HG02678 (cell line): ENCODE measurements around the gene TJP3.
"Not testable (repeated sequence)": the region's sequence is repeated elsewhere in the genome, so short reads cannot be mapped to it uniquely, and the experiment has no call there.

Experiments used
- ATAC-seq: cut with Tn5 transposase; IDR thresholded peaks from one replicate; pipeline ENCODE4 v1.9.1; 2021; ENCODE audit warnings: mild to moderate bottlenecking, moderate library complexity; ENCODE audit not compliant: unreplicated experiment

TJP3 gene, protein sequence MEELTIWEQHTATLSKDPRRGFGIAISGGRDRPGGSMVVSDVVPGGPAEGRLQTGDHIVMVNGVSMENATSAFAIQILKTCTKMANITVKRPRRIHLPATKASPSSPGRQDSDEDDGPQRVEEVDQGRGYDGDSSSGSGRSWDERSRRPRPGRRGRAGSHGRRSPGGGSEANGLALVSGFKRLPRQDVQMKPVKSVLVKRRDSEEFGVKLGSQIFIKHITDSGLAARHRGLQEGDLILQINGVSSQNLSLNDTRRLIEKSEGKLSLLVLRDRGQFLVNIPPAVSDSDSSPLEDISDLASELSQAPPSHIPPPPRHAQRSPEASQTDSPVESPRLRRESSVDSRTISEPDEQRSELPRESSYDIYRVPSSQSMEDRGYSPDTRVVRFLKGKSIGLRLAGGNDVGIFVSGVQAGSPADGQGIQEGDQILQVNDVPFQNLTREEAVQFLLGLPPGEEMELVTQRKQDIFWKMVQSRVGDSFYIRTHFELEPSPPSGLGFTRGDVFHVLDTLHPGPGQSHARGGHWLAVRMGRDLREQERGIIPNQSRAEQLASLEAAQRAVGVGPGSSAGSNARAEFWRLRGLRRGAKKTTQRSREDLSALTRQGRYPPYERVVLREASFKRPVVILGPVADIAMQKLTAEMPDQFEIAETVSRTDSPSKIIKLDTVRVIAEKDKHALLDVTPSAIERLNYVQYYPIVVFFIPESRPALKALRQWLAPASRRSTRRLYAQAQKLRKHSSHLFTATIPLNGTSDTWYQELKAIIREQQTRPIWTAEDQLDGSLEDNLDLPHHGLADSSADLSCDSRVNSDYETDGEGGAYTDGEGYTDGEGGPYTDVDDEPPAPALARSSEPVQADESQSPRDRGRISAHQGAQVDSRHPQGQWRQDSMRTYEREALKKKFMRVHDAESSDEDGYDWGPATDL

DNA sequence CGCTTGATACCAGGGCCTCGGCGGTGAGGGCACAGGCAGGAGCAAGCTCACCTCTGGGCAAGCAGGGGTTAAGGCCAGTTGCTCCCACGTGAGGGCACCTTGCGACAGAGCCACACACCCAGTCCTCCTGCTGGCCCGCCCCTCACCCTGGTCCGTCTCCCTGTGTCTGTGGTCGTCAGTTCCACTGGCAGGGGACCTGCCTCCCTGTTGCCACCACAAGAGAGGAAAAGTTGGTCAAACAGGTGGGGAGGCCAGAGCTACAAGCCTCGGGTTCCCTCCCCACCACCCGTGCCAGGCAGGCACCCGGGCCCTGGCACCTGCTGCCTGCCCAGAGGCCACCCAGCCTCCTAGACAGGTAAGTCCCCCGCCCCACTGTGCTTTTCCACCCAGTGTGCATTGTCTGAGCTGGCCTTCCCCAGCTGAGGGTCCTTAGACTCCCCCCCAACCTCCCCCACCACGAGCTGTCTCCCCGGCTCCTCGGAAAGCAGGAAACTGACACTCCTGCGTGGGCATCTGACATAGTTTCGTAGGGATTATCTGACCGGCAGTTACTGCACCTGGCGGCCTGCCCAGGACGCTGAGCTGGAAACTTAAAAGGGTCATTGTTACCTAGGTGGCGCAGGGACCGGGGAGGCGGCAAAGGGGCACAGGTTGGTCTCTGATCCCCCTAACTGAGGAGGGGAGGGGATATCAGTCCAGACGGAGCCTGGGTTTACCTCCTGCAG, at the start of gene TJP3:
TSS of gene TJP3 (plus strand) at position 178 of the 725 bp plus-strand sequence. CDS start 20,049 bp downstream, outside the sequence.
- ATAC-seq, result no peak

DNA sequence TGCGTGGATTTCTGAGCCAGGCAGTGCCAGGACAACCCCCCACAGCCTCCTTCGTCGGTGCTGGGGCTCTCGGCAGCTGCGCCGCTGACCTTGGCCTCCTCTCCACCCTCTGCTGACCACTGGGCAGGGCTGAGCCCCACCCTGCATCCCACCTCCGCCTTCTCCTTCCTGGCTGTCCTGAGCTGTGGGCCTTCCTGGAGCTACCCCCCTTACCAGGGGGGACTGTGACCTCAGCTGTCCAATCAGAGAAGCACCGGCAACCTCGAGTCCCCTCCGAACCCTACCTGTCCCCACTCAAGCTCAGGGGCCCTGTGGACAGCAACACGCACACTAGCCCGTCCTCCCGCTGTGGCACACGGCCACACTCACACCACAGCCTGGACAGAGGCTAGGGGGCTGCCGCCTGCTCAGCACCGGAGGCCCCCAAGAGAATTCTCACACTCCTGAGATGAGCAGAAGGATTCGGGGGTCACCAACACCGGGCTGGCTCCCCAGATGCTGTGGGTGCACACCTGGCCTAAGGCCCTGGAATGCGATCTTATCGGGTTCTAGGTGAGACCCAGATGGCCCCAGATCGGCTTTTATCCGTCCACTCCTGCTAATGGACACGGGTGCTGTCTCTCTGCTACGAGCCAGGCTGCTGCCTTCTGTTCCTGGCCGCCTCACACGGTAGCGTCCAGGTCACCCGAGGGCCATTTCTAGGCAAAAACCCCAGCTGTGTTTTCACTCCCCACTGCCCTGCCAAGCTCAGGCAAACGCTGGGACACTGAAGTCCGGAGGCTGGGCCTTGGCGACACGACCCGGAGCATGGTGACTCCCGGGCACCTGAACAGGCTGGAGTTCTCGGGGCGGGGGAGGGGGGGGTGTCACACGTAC, 49.1 kb upstream of the TJP3 start:
- ATAC-seq, result no peak

DNA sequence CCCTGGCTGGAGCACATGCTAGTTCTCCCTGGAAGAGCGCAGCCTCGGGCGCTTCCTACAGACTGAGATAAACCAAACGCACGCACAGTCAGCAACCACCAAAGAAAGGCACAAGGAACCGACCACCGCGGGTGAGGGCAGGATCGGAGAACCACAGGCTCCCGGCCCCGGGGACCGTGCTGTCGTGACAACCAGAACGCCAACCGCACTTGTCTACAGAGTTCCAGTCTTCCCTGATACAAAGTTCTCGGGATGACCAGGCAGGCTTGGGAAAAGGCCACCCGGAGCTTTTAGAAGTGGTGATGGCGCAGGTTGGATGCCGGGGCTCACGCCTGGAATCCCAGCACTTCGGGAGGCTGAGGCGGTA, 48.5 kb upstream of the TJP3 start:
- ATAC-seq, result no peak

DNA sequence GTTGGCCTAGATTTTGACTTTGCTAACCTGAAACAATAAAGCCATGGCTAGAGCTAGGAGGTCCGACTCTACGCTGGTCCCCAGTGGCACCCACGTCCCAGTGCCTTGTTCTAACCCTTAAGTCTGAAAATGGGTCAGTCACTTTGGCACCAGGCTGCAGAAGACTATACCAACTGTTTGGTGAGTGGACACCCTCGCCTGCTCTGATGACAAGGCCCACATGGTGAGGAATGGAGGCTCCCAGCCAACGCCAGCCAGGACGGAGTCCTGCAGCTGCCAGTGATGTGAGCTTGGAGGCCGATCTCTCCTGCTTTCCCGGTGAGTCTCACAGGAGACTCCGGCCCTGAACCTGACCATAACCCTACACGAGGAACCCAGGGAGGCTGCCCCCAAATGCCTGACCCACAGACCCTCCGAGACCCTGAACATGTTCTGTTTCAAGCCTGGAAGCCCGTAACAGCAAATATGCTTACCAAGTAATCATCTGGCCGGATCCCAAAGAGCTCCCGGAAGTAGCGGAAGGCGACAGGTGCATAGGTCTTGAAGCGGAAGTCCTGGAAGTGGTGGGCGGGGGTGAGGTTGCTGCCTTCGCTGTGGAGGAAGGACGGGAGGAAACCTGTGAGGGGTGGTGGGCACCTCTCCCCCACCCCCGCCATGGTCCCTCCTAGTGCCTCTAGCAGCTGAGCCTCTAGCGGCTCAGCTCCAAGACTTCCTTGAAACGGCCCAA, 47.5 kb upstream of the TJP3 start:
- ATAC-seq, result no peak

DNA sequence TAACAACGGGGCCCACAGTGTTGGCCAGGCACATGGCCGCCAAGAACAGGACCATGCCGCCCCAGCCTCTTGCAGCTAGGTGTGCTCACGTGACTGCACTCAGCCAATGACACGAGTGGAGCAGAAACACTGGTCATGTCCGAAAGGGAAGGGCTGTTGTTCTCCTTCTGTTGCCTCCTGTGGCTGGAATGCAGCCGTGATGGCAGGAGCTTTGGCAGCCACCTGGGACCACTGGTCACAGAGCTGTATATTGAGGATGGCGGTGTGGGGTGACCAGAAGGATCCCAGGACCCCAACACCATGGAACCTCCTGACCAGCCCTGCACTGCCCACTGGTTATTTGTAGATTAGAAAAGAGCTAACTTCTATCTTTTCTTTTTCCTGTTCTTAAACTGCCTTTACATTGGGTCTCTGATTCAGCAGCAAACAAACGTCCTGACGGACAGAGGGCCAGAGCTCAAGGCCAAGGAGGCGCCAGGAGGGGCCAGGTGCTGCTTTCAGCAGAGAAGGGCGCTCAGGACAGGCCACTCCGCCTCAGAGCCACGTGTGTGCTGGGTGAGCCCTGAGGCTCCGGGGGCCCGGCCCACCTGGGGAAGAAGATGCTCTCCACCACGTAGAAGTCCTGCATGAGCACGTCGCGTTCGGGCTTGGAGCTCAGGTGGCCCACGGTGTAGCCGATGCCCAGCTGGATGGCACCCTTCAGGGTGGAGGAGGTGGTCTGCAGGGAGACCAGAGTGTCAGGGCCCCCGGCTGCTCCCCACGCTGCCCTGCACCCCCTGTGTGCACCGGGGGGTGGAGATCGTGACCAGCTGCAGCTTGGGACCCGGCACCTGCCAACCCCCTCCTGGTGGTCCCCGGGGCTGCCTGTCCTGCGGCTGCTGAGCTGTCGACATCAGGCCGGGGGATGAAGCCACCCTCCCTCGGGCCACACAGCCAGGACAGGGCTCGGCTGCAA, 46.6 kb upstream of the TJP3 start:
- no peak for ATAC-seq

DNA sequence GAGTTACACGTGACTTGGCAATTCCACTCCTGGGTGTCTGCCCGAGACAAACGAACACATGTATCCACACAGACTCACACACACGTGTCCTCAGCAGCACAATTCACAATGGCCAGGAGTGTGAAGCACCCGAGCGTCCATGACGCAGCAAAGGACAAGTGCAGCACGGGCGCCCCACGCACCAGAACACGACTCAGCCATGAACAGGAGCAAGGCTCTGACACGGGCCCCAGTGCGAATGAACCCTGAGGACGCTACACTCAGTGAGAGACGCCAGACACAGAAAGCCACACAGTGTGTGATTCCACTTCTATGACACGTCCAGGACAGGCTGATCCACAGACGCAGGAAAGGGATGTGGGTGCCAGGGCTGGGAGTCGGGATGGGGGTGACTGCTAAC, 44.3 kb upstream of the TJP3 start:
- no peak for ATAC-seq

DNA sequence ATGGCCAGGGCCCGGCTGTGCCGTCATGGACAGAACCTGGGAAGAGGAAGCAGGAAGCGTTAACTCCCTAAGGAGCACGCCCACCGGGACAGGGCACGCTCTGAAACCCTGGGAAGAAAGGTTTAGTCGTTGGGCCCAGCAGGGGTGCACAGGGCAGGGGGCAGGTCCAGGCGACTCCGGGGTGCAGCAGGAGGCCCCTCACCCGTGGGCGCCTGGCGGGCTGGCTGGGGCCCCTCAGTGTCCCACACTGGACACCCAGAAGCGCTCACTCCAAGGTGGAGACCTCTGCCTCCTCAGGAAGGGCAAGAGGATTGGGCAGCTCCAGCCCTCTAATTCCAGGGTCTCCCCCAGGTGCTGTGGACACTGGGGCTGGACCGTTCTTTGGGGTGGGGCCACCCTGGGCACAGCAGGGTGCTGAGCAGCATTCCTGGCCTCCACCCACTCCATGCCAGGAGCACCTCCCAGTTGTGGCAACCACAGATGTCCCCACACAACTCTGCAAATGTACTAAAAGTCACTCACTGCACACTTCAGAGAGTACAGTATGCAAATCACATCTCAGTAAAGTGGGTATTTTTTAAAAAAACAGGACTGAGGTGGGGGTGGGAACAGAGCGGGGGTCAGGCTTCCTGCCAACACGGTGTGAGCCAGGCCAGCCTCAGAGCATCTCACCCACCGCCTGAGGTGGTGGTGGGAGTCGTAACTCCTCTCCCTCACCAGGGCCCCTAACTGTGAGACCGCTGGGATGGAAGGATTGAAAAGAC, 43.1 kb upstream of the TJP3 start:
- no peak for ATAC-seq

DNA sequence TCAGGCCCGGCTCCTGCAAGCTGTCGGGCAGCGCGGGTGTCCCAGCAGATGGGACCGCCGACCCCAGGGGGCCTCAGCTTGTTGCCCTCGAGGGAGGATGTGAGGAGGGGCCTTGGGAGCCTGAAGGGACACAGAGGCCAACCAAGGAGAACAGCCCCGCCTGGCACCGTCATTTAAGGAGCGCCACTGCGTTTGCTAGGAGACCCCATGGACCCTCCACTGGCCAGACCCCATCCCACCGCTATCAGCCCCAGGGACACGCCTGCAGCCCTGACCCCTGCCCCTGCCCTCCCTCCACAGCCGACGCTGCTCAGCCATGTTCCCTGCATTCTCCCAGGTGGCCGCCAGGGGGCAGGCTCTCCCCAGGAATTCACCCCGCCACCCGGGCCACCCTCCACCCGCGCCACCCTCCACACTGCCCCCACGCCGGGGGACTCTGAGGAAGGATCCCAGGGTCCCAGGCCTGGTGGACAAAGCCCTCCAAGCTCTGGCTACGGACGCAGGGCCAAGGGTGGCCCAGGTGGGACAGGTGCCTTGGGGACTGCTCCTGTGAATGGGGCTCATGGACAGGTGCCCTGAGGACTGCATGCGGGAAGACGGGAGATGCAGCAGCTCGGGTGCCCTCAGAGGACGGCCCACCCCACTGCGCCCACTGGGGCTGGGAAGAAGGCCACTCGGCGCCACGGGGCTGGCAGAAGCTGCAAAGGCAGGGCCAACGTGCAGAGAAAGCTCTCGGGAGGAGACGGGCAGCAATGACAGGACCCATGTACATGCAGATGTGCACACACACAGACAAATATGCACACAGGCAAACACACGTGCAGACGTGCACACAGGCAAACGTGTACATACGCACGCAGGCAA, 42.3 kb upstream of the TJP3 start:
- peak; percentile 44 for ATAC-seq

DNA sequence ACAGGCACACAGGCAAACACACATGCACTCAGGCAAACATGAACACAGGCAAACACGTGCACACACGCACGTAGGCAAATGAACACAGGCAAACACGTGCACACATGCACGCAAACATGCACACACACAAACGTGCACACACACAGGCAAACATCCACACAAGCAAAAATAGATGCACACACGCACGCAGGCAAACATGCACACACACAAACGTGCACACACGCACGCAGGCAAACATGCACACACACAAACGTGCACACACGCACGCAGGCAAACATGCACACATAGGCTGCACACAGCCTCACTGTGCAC, 41.7 kb upstream of the TJP3 start:
- ATAC-seq, result not testable (repeated sequence)

DNA sequence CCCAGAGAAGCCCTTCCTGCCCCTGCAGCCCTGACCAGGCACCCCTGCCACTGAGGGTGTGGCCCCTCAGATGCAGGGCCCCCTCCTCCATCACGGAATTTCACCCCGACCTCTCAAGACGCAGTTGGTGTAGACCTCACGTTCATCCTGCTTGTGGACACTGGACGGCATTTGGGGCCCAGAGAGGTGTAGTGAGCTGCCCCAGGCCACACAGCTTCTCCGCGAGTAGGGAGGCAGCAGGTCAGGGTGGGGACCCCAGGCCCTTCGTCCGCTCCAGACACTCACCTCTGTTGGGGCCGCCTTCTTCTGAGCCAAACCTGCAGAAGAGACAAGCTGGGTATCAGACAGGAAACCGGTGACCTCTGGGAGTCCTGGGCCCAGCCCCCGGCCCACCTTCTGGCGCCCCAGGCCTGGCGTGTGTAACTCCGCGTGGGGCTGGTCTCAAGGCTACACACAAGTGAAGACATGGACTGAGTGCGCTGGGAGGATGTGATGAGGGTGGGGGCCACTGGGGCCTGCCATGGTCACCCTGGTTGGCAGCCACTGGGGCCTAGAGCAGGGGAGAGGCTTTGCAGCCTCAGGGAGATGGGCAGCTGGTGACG, 41.0 kb upstream of the TJP3 start:
- ATAC-seq, result no peak

DNA sequence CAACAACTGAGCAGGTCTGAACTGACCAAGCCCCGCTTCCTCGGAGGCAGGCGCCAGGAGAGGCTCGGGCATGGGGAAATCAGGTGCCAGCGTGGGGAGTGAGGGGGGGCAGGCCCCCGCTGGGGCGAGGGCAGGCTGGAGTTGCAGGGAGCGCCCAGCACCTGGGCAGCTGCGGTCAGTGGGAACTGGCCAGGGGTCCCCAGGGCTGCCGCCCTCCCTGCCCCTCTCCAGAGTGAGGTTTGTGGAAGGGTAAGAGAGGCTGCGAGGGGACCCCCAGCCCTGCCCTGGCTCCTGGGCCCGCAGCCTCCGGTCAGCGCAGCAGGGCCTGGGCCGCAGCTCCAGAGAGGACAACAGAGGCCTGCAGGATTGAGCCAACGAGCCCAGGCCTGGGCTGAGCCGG, 40.4 kb upstream of the TJP3 start:
- no peak for ATAC-seq

DNA sequence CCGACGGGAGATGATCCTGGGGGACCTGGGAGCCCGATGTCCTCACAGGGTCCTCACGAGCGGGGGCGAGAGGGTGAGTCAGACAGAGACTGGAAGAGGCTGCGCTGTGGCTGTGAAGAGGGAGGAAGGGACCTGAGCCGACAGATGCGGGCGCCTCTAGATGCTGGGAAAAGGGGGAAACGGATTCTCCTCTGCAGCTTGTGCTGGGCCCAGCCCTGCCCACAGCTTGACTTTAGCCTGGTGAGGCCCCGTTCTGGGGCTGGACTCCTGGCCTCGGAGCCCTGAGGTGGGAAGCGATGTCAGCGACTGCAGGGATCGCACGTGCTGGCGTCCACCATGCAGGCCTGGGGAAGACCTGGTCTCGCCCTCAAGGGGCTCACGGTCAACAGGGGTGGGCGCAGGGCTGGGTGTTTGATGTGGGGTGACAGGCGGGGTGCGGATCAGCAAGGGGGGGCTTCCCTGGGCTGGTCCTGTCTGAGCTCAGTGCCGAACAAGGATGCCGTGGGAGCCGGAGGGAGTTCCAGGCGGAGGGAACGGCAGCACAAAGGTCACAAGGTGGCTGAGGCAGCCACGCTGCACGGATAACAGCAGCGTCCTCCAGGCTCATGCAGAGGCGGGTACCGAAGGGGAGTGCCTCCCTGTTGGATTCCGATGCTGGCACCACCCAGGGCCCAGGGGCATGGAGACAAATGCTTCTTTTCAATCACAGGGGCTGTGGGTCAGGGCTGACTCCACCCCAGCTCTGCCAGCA, 39.7 kb upstream of the TJP3 start:
- no peak for ATAC-seq

DNA sequence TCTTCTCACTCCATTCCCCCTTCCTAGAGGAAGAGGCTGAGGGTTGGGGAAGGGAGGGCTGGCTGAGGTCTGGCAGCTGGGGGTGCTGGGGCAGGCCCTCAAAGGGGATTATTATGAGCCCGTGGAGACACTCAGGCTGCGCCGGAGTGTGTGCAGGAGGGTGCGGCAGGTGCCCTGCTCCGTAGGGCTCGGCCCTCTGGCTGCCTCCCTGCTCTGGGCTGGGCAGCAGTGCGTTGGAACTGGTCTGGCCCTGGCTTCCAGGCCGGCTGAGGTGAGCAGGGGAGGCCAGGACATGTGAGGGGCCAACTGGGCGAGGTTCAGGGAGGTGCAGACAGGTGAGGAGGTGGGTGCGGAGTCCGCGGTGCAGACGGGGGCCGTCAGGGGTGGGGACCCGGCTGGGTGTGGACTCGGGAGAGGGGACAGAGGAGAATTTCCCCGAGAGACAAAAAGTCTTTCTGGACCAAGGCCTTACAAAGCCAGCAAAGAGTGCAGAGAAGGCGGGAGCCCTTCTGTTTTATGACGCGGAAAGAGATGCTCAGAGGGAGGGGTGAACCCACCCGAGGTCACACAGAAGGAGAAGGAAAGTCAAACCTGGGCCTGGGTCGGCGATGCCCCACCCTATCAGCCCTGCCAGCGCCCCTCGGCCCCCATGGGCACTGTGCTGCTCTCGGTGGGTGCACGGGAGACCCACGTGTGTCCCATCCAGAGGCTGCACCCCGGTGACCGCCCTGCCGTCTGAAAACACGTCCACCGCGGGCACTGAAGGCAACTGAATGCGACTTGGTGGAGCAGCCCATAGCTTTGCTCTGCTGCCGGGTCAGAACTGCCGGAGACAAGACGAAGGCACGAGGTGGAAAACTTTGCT, 38.9 kb upstream of the TJP3 start:
- no peak for ATAC-seq

DNA sequence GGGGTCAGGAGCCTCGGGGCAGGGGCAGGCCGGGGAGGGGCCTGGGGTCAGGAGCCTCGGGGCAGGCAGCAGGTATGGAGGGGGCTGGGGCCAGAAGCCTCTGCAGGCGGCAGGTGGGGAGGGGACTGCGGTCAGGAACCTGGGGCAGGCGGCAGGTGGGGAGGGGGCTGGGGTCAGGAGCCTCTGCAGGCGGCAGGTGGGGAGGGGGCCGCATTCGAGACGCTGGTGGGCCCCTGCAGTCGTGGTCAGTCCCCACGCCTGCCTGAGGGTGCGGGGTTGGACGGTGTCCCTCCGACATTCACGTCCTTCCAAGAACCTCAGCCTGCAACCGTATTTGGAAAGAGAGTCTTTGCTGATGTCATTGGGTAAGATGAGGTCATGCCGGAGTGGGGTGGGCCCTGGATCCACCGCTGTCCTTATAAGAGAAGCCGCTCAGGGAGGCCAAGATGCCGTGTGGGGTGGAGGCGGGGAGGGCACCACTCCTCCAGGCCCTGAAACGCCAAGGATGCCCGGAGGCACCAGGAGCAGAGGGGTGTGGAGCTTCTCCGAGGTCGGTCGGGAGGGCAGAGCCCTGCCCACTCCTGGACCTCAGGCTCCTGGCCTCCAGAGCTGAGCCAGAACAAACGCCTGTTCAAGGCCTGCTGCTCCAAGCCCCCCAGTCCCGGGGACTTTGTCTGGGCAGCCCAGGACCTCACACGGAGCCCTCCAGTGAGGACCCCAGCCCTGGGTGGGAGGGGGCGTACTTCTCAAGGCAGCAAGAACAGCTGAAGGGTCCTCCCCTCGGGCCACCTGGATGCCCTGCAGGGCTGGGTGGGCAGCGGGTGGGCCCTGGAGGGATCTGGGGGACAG, 38.0 kb upstream of the TJP3 start:
- no peak for ATAC-seq
